ENCODE results near the gene GPT2. TPM values are rescaled to one million over a fixed set of nuclear protein-coding genes. Genes with fewer than 3 reads are reported as not detected.
A peak's percentile ranks its signal among the peaks of the same experiment; 100 is the strongest.

The GPT2 gene
- total RNA-seq, 1 donor from 2014 or later: 18.4 TPM

- Histone ChIP-seq H3K9me3 (no peaks in the 10 kb centered on the region), H3K27me3 (no peaks in the 10 kb centered on the region), H3K36me3 (no peaks in the 10 kb centered on the region), H3K4me3 (no peak overlapping the region), H3K27ac (no peak overlapping the region), H3K4me1 (no peaks in the 10 kb centered on the region)
- no peak for DNase-seq (ENCODE audit: extremely low spot score in 2 of 2)
- intact Hi-C loops (cut with DNase I): loop anchor here (5.0 kb wide), 1 partner anchor 56 kb away; no protein-coding TSS in a partner anchor
- TF ChIP-seq POLR2A (IDR thresholded peaks at IDR 0.05) (no peak), POLR2AphosphoS5 (IDR thresholded peaks at IDR 0.05; ENCODE audit: insufficient read depth in 1 of 2, low read depth in 1 of 2) (no peak), CTCF (IDR thresholded peaks at IDR 0.05) (no peak)
These were observed 33.3 kb upstream of the GPT2 start for GRCh38 chr16:46850619-46851555.

GRCh38 chr16:46852130-46852529, 32.0 kb upstream of the GPT2 start:
- H3K27ac ChIP-seq: no peak overlapping the region
- H3K4me1 ChIP-seq: no peaks in the 10 kb centered on the region
- H3K36me3 ChIP-seq: no peaks in the 10 kb centered on the region
- TF ChIP-seq POLR2A (IDR thresholded peaks at IDR 0.05): no peak
- no peak for TF ChIP-seq POLR2AphosphoS5 (IDR thresholded peaks at IDR 0.05; ENCODE audit: insufficient read depth in 1 of 2, low read depth in 1 of 2)
- no peak for TF ChIP-seq CTCF (IDR thresholded peaks at IDR 0.05)
- intact Hi-C loops (cut with DNase I): loop anchor here (5.0 kb wide), 1 partner anchor 55 kb away; no protein-coding TSS in a partner anchor
- DNase-seq (ENCODE audit: extremely low spot score in 2 of 2): no peak
- no peak overlapping the region for H3K4me3 ChIP-seq
- no peaks in the 10 kb centered on the region for H3K9me3 ChIP-seq
- no peaks in the 10 kb centered on the region for H3K27me3 ChIP-seq

- no peak for DNase-seq (ENCODE audit: extremely low spot score in 2 of 2)
- Histone ChIP-seq H3K4me3 (no peak overlapping the region), H3K27ac (no peak overlapping the region), H3K27me3 (no peaks in the 10 kb centered on the region), H3K4me1 (no peaks in the 10 kb centered on the region), H3K36me3 (no peaks in the 10 kb centered on the region), H3K9me3 (no peaks in the 10 kb centered on the region)
- intact Hi-C loops (cut with DNase I): loop anchor here (5.0 kb wide), 1 partner anchor 53 kb away; no protein-coding TSS in a partner anchor
- TF ChIP-seq POLR2AphosphoS5 (IDR thresholded peaks at IDR 0.05; ENCODE audit: insufficient read depth in 1 of 2, low read depth in 1 of 2) (no peak), CTCF (IDR thresholded peaks at IDR 0.05) (peak; percentile 47 to 61 (median 58))
These were observed 30.3 kb upstream of the GPT2 start for GRCh38 chr16:46853713-46854443.

GRCh38 chr16:46854846-46855245, 29.3 kb upstream of the GPT2 start:
- DNase-seq (ENCODE audit: extremely low spot score in 2 of 2): no peak
- no peak overlapping the region for H3K27ac ChIP-seq
- no peaks in the 10 kb centered on the region for H3K9me3 ChIP-seq
- H3K4me3 ChIP-seq: no peak overlapping the region
- TF ChIP-seq POLR2AphosphoS5 (IDR thresholded peaks at IDR 0.05; ENCODE audit: insufficient read depth in 1 of 2, low read depth in 1 of 2) (no peak), POLR2A (IDR thresholded peaks at IDR 0.05) (no peak), CTCF (IDR thresholded peaks at IDR 0.05) (no peak)
- intact Hi-C loops (cut with DNase I): loop anchor here (5.0 kb wide), 1 partner anchor 52 kb away; no protein-coding TSS in a partner anchor
- no peaks in the 10 kb centered on the region for H3K4me1 ChIP-seq
- no peaks in the 10 kb centered on the region for H3K27me3 ChIP-seq
- H3K36me3 ChIP-seq: no peaks in the 10 kb centered on the region

Measured in vagina (tissue), 2 donors.